ENCODE results near the gene APBB2.

DNA sequence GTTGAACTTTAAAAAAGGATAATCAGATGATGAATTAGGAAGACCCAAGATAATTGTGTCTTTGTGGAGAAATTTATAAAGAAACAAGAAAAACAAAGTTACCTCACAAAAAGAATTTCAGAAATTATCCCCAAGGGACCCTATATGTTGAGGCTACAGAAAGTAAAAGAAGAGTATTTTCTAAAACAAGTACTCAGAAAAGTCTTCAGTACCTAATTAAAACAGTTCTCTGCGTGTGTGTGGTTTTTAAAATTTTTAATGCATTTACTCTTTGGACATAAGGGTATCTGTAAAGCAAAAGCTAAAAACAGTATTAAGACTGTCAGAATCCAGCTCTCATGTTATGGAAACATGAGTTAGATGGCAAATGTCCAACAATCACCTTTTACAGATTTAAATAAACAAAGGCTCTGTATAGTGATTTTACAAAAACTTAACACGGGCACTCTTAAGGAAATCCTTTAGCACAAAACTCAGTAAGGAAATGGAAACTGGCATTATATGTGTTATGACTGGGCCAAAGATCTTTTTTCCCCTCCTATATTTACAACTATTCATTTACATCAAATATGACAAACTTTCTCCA lies 277.1 kb downstream of the APBB2 start:
- TF ChIP-seq, protein P1, sequence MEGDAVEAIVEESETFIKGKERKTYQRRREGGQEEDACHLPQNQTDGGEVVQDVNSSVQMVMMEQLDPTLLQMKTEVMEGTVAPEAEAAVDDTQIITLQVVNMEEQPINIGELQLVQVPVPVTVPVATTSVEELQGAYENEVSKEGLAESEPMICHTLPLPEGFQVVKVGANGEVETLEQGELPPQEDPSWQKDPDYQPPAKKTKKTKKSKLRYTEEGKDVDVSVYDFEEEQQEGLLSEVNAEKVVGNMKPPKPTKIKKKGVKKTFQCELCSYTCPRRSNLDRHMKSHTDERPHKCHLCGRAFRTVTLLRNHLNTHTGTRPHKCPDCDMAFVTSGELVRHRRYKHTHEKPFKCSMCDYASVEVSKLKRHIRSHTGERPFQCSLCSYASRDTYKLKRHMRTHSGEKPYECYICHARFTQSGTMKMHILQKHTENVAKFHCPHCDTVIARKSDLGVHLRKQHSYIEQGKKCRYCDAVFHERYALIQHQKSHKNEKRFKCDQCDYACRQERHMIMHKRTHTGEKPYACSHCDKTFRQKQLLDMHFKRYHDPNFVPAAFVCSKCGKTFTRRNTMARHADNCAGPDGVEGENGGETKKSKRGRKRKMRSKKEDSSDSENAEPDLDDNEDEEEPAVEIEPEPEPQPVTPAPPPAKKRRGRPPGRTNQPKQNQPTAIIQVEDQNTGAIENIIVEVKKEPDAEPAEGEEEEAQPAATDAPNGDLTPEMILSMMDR (conservative IDR thresholded peaks at IDR 0.05; ENCODE audit: low read depth, low read length): no peak
- no peak for TF ChIP-seq SMC3 (IDR thresholded peaks at IDR 0.05; ENCODE audit: low read depth, low read length)
- TF ChIP-seq, protein P2, sequence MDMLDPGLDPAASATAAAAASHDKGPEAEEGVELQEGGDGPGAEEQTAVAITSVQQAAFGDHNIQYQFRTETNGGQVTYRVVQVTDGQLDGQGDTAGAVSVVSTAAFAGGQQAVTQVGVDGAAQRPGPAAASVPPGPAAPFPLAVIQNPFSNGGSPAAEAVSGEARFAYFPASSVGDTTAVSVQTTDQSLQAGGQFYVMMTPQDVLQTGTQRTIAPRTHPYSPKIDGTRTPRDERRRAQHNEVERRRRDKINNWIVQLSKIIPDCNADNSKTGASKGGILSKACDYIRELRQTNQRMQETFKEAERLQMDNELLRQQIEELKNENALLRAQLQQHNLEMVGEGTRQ (IDR thresholded peaks at IDR 0.05; ENCODE audit: low read depth, low read length): no peak

All from IMR-90 (cell line).